K562 (cell line): ENCODE results near the gene SLC66A2. TPM values are rescaled to one million over a fixed set of nuclear protein-coding genes. Genes with fewer than 3 reads are reported as not detected.

Experiments
- CBFA2T3 ChIP-seq: fragments of 450-650 bp; IDR thresholded peaks from 2 replicates; pipeline ENCODE4 v1.6.1; 2017
- KLF16 ChIP-seq: IDR thresholded peaks from 2 replicates; pipeline ENCODE4 v1.6.1; 2016; ENCODE audit warnings: antibody characterized with exemption
- NFRKB ChIP-seq: fragments of 450-650 bp; IDR thresholded peaks from 2 replicates; pipeline ENCODE4 v1.6.1; 2016; ENCODE audit warnings: low read depth
- NR2C1 ChIP-seq, 2 experiments: fragments of 450-650 bp; IDR thresholded peaks; 2 replicates each; pipeline ENCODE4 v1.6.1; 2017; ENCODE audit warnings: mild to moderate bottlenecking in 2 of 2, antibody characterized with exemption in 1 of 2, inconsistent platforms in 1 of 2, missing compliant biosample characterization in 1 of 2, missing genetic modification characterization in 1 of 2
- NR2F6 ChIP-seq: fragments of 450-650 bp; formaldehyde crosslinking; IDR thresholded peaks from 2 replicates; pipeline ENCODE4 v1.4.0; 2020; ENCODE audit warnings: mild to moderate bottlenecking
- PHF8 ChIP-seq: fragments of 200-600 bp; sonication (generic); IDR thresholded peaks from 2 replicates; pipeline ENCODE4 v1.6.1; 2012; ENCODE audit warnings: mixed run types, mild to moderate bottlenecking, inconsistent platforms, low read length, moderate library complexity, borderline replicate concordance
- SRF ChIP-seq, 2 experiments: fragments of 250-450, 450-650 bp in 1 of 2; sonication (Bioruptor Pico) in 1 of 2; sonication (generic) in 1 of 2; formaldehyde crosslinking; IDR thresholded peaks; 2 replicates each; pipeline versions ENCODE4 v1.5.0 to v1.5.1; 2020 to 2022; ENCODE audit warnings: mild to moderate bottlenecking in 1 of 2, missing genetic modification reagents in 1 of 2
- TEAD4 ChIP-seq, 2 experiments: sonication (generic) in 1 of 2; formaldehyde crosslinking in 1 of 2; IDR thresholded peaks; 2 replicates each; pipeline versions ENCODE4 v1.6.1 to v1.8.0; 2012 to 2022; ENCODE audit warnings: borderline replicate concordance in 1 of 2, inconsistent platforms in 1 of 2, low read length in 1 of 2, mild to moderate bottlenecking in 1 of 2, missing genetic modification reagents in 1 of 2
- U2AF1 ChIP-seq: fragments of 200-400 bp; formaldehyde crosslinking; optimal IDR thresholded peaks from 2 replicates; pipeline ENCODE3; 2017; ENCODE audit warnings: mild to moderate bottlenecking, low read depth, low read length, moderate library complexity
- ZNF253 ChIP-seq: fragments of 250-450 bp; sonication (Bioruptor Pico); conservative IDR thresholded peaks from 2 replicates; pipeline ENCODE4 v1.6.1; 2021; ENCODE audit warnings: mild to moderate bottlenecking
- polyA plus RNA-seq, 8 experiments: library from polyadenylated mRNA; depleted of rRNA in 4 of 8; stranded (reverse) in 5 of 8; unstranded in 3 of 8; fragments of >200 nt; fragmentation: Nextera tagmentation in 2 of 8; fragmentation: Illumina TruSeq in 1 of 8; extraction: Ambion mirVana in 2 of 8; extraction: Trizol in 1 of 8; gene quantifications; 2 replicates each; pipeline versions ENCODE4 v1.2.1 to v1.2.3, GENCODE V29; 2011 to 2014; ENCODE audit warnings: inconsistent platforms in 1 of 8, missing spikeins in 1 of 8
- total RNA-seq, 7 experiments: library from RNA; depleted of rRNA in 6 of 7; stranded (reverse); fragments of >200 nt in 6 of 7; fragmentation: Illumina TruSeq in 2 of 7; extraction: Trizol in 2 of 7; gene quantifications; 2 replicates each; pipeline versions ENCODE4 v1.2.1 to v1.2.3, GENCODE V29; 2011 to 2021; ENCODE audit warnings: low replicate concordance in 1 of 7
- TF ChIP-seq, protein P1 (sequence below): sonication (generic); formaldehyde crosslinking; IDR thresholded peaks from 2 replicates; pipeline ENCODE4 v1.8.0; 2022; ENCODE audit warnings: missing genetic modification reagents, mild to moderate bottlenecking, moderate library complexity, borderline replicate concordance
- TF ChIP-seq, protein P2 (sequence below): IDR thresholded peaks from 2 replicates; pipeline ENCODE4 v1.6.1; 2016; ENCODE audit warnings: missing genetic modification characterization, missing compliant biosample characterization

SLC66A2 gene
- total and polyA plus RNA-seq, 9 of the 15 experiments (the other 6 are each of a cell fraction or from before 2014, with no cell fraction given) = 0.25 to 17.5 (median 5.6) TPM

DNA sequence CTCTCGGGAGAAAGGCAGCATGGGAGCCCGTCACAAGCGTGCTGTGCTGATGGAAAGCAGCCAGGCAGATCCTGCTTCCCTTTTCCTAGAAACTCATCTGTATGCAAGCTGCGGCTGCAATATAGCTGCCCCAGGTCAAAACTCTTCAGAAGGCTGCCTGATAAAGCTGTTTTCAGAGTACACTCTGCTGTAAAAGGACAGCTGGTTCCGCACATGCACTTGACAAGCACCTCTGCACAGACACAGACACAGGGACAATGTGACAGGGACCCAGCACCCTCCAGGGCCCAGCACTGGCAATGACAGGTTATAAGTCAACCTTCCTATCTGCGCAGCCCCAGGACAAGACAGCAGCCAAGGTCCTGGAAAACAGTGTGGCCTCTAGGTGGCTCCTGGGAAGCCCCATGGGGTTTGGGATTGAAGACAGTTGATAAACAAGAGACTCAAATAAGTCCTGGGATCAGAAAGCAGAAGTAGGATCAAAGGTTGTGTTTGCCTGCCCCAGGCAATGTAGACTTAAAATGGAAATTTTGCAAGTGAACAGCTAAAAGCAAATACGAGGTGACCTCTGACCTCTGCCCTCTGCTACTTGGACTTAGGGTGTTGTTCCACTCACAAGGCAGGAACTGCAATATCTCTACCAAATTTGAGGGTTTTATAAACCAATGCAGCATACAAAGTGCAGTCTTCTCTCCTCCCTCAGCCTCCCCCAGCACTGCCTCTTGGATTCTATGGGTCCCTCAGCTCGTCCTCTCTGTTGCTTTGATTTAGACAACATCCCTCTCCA is 16.9 kb downstream of the SLC66A2 start (continued):
- TF ChIP-seq, protein P1, sequence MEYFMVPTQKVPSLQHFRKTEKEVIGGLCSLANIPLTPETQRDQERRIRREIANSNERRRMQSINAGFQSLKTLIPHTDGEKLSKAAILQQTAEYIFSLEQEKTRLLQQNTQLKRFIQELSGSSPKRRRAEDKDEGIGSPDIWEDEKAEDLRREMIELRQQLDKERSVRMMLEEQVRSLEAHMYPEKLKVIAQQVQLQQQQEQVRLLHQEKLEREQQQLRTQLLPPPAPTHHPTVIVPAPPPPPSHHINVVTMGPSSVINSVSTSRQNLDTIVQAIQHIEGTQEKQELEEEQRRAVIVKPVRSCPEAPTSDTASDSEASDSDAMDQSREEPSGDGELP = peak; percentile 74
- no peak for TF ChIP-seq NFRKB
- TF ChIP-seq, protein P2, sequence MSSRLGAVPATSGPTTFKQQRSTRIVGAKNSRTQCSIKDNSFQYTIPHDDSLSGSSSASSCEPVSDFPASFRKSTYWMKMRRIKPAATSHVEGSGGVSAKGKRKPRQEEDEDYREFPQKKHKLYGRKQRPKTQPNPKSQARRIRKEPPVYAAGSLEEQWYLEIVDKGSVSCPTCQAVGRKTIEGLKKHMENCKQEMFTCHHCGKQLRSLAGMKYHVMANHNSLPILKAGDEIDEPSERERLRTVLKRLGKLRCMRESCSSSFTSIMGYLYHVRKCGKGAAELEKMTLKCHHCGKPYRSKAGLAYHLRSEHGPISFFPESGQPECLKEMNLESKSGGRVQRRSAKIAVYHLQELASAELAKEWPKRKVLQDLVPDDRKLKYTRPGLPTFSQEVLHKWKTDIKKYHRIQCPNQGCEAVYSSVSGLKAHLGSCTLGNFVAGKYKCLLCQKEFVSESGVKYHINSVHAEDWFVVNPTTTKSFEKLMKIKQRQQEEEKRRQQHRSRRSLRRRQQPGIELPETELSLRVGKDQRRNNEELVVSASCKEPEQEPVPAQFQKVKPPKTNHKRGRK (tag) = no peak
- no peak for TF ChIP-seq SRF (CRISPR knock-in tag; IDR thresholded peaks at IDR 0.05)
- TF ChIP-seq NR2C1 (IDR thresholded peaks at IDR 0.05) = peak; percentile 75
- peak; percentile 84 for TF ChIP-seq NR2C1 (tag; IDR thresholded peaks at IDR 0.05)
- TF ChIP-seq KLF16 = no peak
- TF ChIP-seq ZNF253 = no peak
- no peak for TF ChIP-seq U2AF1
- TF ChIP-seq CBFA2T3 = peak; percentile 44; the same call in 1 of the 2 replicates
- no peak for TF ChIP-seq TEAD4 (IDR thresholded peaks at IDR 0.05; ENCODE audit: low read length)
- TF ChIP-seq TEAD4 (CRISPR knock-in tag; IDR thresholded peaks at IDR 0.05; ENCODE audit: borderline replicate concordance) = no peak
- no peak for TF ChIP-seq PHF8
- no peak for TF ChIP-seq NR2F6 (CRISPR knock-in tag)
